GM23338 (cell line): ENCODE measurements around the gene ZFHX2. TPM values are rescaled to one million over a fixed set of nuclear protein-coding genes. Genes with fewer than 3 reads are reported as not detected.

Experiments used
- ATAC-seq: fragments of 200-7000 bp; cut with Tn5 transposase; 3 replicates; pipeline ENCODE4 v1.9.1; 2020
- DNase-seq: peaks from one replicate; pipeline ENCODE4 v3.0.0-alpha.2; 2015; ENCODE audit warnings: low spot score
- H2AFZ ChIP-seq: fragments of 200-600 bp; sonication (generic); 2 replicates; pipeline ENCODE4 v1.8.0; 2016; ENCODE audit warnings: antibody characterized with exemption, mild to moderate bottlenecking, moderate library complexity
- H3F3A ChIP-seq: fragments of 200-600 bp; sonication (generic); replicated peaks from 2 replicates; pipeline ENCODE4 v1.8.0; 2017; ENCODE audit warnings: antibody characterized with exemption, mixed run types, low read depth
- H3K27ac ChIP-seq: fragments of 200-600 bp; sonication (generic); 2 replicates; pipeline ENCODE4 v1.6.1; 2016; ENCODE audit warnings: low read depth
- H3K27me3 ChIP-seq: fragments of 200-600 bp; sonication (generic); 2 replicates; pipeline ENCODE4 v1.8.0; 2016; ENCODE audit warnings: mild to moderate bottlenecking, mixed run types, moderate library complexity; ENCODE audit not compliant: insufficient read depth
- H3K36me3 ChIP-seq: fragments of 200-600 bp; sonication (generic); 2 replicates; pipeline ENCODE4 v1.8.0; 2016; ENCODE audit warnings: mild to moderate bottlenecking; ENCODE audit not compliant: insufficient read depth
- H3K4me1 ChIP-seq: fragments of 200-600 bp; sonication (generic); 2 replicates; pipeline ENCODE4 v1.8.0; 2016; ENCODE audit warnings: mild to moderate bottlenecking, moderate library complexity; ENCODE audit not compliant: insufficient read depth
- H3K4me2 ChIP-seq: fragments of 200-600 bp; sonication (generic); 2 replicates; pipeline ENCODE4 v1.7.1; 2017; ENCODE audit warnings: mixed run types
- H3K4me3 ChIP-seq: fragments of 200-600 bp; sonication (generic); 2 replicates; pipeline ENCODE4 v1.6.1; 2016; ENCODE audit warnings: mixed run types
- H3K79me2 ChIP-seq: fragments of 200-600 bp; sonication (generic); replicated peaks from 2 replicates; pipeline ENCODE4 v1.8.0; 2017; ENCODE audit warnings: mild to moderate bottlenecking; ENCODE audit not compliant: insufficient read depth
- H3K9me2 ChIP-seq: fragments of 200-600 bp; sonication (generic); 2 replicates; pipeline ENCODE4 v1.8.0; 2017; ENCODE audit not compliant: insufficient read depth
- H4K20me1 ChIP-seq: fragments of 200-600 bp; sonication (generic); replicated peaks from 2 replicates; pipeline ENCODE4 v1.8.0; 2017; ENCODE audit warnings: mild to moderate bottlenecking; ENCODE audit not compliant: insufficient read depth
- H3K27ac Mint-ChIP-seq: 2 replicates; pipeline ENCODE4 v1.8.0; 2020; ENCODE audit warnings: inconsistent platforms, mild to moderate bottlenecking, moderate library complexity, mixed read lengths
- H3K27me3 Mint-ChIP-seq: 3 replicates; pipeline ENCODE4 v1.8.0; 2022; ENCODE audit warnings: low read depth, mild to moderate bottlenecking, moderate library complexity, mixed read lengths, inconsistent platforms; ENCODE audit not compliant: insufficient read depth, poor library complexity
- H3K36me3 Mint-ChIP-seq: 3 replicates; pipeline ENCODE4 v1.8.0; 2021; ENCODE audit warnings: low read depth, mild to moderate bottlenecking, inconsistent platforms, moderate library complexity, mixed read lengths
- H3K4me1 Mint-ChIP-seq: 3 replicates; pipeline ENCODE4 v1.8.0; 2020; ENCODE audit warnings: mild to moderate bottlenecking, inconsistent platforms, mixed read lengths
- H3K4me3 Mint-ChIP-seq: 3 replicates; pipeline ENCODE4 v1.8.0; 2021; ENCODE audit warnings: moderate library complexity, mild to moderate bottlenecking, inconsistent platforms, mixed read lengths
- H3K9me3 Mint-ChIP-seq: 3 replicates; pipeline ENCODE4 v1.8.0; 2020; ENCODE audit warnings: moderate library complexity, mild to moderate bottlenecking, inconsistent platforms, mixed read lengths
- CREB1 ChIP-seq: fragments of 250-450 bp; sonication (Bioruptor Pico); IDR thresholded peaks from 2 replicates; pipeline ENCODE4 v1.5.0; 2020; ENCODE audit warnings: low read depth, mild to moderate bottlenecking, moderate library complexity
- EZH2 ChIP-seq: fragments of 200-600 bp; sonication (generic); IDR thresholded peaks from one replicate; pipeline ENCODE4 v1.8.0; 2017; ENCODE audit warnings: antibody characterized with exemption, mild to moderate bottlenecking, low read depth; ENCODE audit not compliant: unreplicated experiment
- NANOG ChIP-seq: IDR thresholded peaks from 2 replicates; pipeline ENCODE4 v1.6.1; 2016; ENCODE audit warnings: antibody characterized with exemption, borderline replicate concordance
- ZNF331 ChIP-seq: fragments of 250-450 bp; sonication (Bioruptor Pico); IDR thresholded peaks from 2 replicates; pipeline ENCODE4 v1.5.0; 2020; ENCODE audit warnings: low read depth, mild to moderate bottlenecking, moderate library complexity
- ZNF462 ChIP-seq: fragments of 250-450 bp; sonication (Bioruptor Pico); IDR thresholded peaks from 2 replicates; pipeline ENCODE4 v1.5.0; 2020; ENCODE audit warnings: mild to moderate bottlenecking, moderate library complexity
- polyA plus RNA-seq: library from polyadenylated mRNA; unstranded; fragments of >200 nt; fragmentation: Nextera tagmentation; extraction: Ambion mirVana; gene quantifications from 2 replicates; pipeline ENCODE4 v1.2.1, GENCODE V29; 2016
- total RNA-seq: library from RNA; depleted of rRNA; stranded (reverse); fragments of >200 nt; shearing (Covaris generic); gene quantifications from 2 replicates; pipeline ENCODE4 v1.2.3, GENCODE V29; 2014
- TF ChIP-seq, protein P1 (sequence below), 2 experiments: fragments of 200-600 bp in 1 of 2; sonication (generic) in 1 of 2; conservative IDR thresholded peaks; 2 replicates each; pipeline versions ENCODE4 v1.5.1 to v1.6.1; 2016 to 2017; ENCODE audit warnings: antibody characterized with exemption in 2 of 2, low read depth in 2 of 2, mild to moderate bottlenecking in 2 of 2, moderate library complexity in 1 of 2
- TF ChIP-seq, protein P2 (sequence below): IDR thresholded peaks from 2 replicates; pipeline ENCODE4 v1.6.1; 2016; ENCODE audit warnings: antibody characterized with exemption
- TF ChIP-seq, protein P3 (sequence below): IDR thresholded peaks from one replicate; pipeline ENCODE4 v1.6.1; 2018; ENCODE audit warnings: antibody characterized with exemption; ENCODE audit not compliant: unreplicated experiment

ZFHX2 gene
- total and polyA plus RNA-seq, 2 experiments from 2014 or later = 11.6 to 18.5 TPM

- Histone ChIP-seq H3K4me2 (no peak overlapping the region), H4K20me1 (no peaks in the 10 kb centered on the region; the same call in 1 of the 2 replicates), H3K4me3 (no peak overlapping the region), H3K36me3 (peaks cover 8% of the 10 kb centered on the region; the same call in 1 of the 2 replicates), H3K27me3 (no peaks in the 10 kb centered on the region), H3K9me2 (no peaks in the 10 kb centered on the region), H3F3A (peaks cover 5% of the 10 kb centered on the region), H3K4me1 (peaks cover 15% of the 10 kb centered on the region), H3K27ac (no peak overlapping the region), H3K79me2 (peaks cover 10% of the 10 kb centered on the region), H2AFZ (no peak overlapping the region)
- Mint-ChIP-seq H3K9me3 (no peaks in the 10 kb centered on the region), H3K4me3 (no peak overlapping the region; the same call in 2 of the 3 replicates), H3K27ac (peak overlapping the region; percentile 24; the same call in 1 of the 2 replicates), H3K4me1 (peaks cover 56% of the 10 kb centered on the region), H3K27me3 (peaks cover 19% of the 10 kb centered on the region), H3K36me3 (peaks cover 64% of the 10 kb centered on the region)
- ATAC-seq = no peak
- TF ChIP-seq, protein P1, sequence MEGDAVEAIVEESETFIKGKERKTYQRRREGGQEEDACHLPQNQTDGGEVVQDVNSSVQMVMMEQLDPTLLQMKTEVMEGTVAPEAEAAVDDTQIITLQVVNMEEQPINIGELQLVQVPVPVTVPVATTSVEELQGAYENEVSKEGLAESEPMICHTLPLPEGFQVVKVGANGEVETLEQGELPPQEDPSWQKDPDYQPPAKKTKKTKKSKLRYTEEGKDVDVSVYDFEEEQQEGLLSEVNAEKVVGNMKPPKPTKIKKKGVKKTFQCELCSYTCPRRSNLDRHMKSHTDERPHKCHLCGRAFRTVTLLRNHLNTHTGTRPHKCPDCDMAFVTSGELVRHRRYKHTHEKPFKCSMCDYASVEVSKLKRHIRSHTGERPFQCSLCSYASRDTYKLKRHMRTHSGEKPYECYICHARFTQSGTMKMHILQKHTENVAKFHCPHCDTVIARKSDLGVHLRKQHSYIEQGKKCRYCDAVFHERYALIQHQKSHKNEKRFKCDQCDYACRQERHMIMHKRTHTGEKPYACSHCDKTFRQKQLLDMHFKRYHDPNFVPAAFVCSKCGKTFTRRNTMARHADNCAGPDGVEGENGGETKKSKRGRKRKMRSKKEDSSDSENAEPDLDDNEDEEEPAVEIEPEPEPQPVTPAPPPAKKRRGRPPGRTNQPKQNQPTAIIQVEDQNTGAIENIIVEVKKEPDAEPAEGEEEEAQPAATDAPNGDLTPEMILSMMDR (conservative IDR thresholded peaks at IDR 0.05; ENCODE audit: low read depth in 2 of 2) = no peak
- TF ChIP-seq ZNF331 (CRISPR knock-in tag) = no peak
- TF ChIP-seq, protein P2, sequence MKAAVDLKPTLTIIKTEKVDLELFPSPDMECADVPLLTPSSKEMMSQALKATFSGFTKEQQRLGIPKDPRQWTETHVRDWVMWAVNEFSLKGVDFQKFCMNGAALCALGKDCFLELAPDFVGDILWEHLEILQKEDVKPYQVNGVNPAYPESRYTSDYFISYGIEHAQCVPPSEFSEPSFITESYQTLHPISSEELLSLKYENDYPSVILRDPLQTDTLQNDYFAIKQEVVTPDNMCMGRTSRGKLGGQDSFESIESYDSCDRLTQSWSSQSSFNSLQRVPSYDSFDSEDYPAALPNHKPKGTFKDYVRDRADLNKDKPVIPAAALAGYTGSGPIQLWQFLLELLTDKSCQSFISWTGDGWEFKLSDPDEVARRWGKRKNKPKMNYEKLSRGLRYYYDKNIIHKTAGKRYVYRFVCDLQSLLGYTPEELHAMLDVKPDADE = no peak
- DNase-seq = no peak
Measured at GRCh38 chr14:23532658-23533057, 18.9 kb downstream of the ZFHX2 start.

DNA sequence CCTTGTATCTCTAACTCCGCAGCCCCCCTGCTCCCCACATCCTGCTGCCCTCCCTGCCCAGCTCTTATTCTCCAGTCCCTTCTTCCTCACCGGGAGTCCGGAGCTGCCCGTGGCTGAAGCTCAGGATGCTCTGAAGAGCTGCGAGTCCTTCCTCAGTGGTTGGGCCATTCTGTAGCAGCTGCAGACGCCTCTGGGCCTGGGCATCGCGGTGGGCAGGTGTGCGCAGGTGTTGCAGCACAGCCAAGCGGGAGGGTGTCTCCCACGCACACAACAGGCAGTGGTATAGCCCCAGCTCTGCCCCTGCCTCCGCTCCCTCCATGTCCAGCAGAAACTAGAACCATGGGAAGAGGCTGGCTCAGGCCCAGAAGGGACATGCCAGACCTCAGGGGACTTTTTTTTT is 20.2 kb downstream of the ZFHX2 start:
- Histone ChIP-seq H3K27ac (no peak overlapping the region), H3K36me3 (peaks cover 8% of the 10 kb centered on the region), H4K20me1 (no peaks in the 10 kb centered on the region; the same call in 1 of the 2 replicates), H3K9me2 (no peaks in the 10 kb centered on the region), H3F3A (no peaks in the 10 kb centered on the region), H3K79me2 (peaks cover 7% of the 10 kb centered on the region), H3K4me3 (no peak overlapping the region), H2AFZ (no peak overlapping the region), H3K27me3 (no peaks in the 10 kb centered on the region), H3K4me2 (no peak overlapping the region), H3K4me1 (peaks cover 10% of the 10 kb centered on the region)
- ATAC-seq = no peak
- H3K4me3 Mint-ChIP-seq = no peak overlapping the region
- peaks cover 77% of the 10 kb centered on the region for H3K36me3 Mint-ChIP-seq
- no peak for DNase-seq
- peaks cover 48% of the 10 kb centered on the region for H3K4me1 Mint-ChIP-seq
- H3K27ac Mint-ChIP-seq = peak overlapping the region; percentile 30; the same call in 1 of the 2 replicates
- H3K9me3 Mint-ChIP-seq = no peaks in the 10 kb centered on the region; the same call in 2 of the 3 replicates
- H3K27me3 Mint-ChIP-seq = peaks cover 19% of the 10 kb centered on the region
- TF ChIP-seq, protein P3, sequence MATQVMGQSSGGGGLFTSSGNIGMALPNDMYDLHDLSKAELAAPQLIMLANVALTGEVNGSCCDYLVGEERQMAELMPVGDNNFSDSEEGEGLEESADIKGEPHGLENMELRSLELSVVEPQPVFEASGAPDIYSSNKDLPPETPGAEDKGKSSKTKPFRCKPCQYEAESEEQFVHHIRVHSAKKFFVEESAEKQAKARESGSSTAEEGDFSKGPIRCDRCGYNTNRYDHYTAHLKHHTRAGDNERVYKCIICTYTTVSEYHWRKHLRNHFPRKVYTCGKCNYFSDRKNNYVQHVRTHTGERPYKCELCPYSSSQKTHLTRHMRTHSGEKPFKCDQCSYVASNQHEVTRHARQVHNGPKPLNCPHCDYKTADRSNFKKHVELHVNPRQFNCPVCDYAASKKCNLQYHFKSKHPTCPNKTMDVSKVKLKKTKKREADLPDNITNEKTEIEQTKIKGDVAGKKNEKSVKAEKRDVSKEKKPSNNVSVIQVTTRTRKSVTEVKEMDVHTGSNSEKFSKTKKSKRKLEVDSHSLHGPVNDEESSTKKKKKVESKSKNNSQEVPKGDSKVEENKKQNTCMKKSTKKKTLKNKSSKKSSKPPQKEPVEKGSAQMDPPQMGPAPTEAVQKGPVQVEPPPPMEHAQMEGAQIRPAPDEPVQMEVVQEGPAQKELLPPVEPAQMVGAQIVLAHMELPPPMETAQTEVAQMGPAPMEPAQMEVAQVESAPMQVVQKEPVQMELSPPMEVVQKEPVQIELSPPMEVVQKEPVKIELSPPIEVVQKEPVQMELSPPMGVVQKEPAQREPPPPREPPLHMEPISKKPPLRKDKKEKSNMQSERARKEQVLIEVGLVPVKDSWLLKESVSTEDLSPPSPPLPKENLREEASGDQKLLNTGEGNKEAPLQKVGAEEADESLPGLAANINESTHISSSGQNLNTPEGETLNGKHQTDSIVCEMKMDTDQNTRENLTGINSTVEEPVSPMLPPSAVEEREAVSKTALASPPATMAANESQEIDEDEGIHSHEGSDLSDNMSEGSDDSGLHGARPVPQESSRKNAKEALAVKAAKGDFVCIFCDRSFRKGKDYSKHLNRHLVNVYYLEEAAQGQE = no peak
- TF ChIP-seq EZH2 (no peak), NANOG (no peak), ZNF462 (CRISPR knock-in tag) (no peak), CREB1 (no peak)
